ENCODE measurements around the gene UBE2Z. TPM values are rescaled to one million over a fixed set of nuclear protein-coding genes. Genes with fewer than 3 reads are reported as not detected.

UBE2Z gene
- total and polyA plus RNA-seq, 2 of the 13 experiments (the other 11 are each of a cell fraction or from before 2014, with no cell fraction given), result 63.2 to 122 TPM

DNA sequence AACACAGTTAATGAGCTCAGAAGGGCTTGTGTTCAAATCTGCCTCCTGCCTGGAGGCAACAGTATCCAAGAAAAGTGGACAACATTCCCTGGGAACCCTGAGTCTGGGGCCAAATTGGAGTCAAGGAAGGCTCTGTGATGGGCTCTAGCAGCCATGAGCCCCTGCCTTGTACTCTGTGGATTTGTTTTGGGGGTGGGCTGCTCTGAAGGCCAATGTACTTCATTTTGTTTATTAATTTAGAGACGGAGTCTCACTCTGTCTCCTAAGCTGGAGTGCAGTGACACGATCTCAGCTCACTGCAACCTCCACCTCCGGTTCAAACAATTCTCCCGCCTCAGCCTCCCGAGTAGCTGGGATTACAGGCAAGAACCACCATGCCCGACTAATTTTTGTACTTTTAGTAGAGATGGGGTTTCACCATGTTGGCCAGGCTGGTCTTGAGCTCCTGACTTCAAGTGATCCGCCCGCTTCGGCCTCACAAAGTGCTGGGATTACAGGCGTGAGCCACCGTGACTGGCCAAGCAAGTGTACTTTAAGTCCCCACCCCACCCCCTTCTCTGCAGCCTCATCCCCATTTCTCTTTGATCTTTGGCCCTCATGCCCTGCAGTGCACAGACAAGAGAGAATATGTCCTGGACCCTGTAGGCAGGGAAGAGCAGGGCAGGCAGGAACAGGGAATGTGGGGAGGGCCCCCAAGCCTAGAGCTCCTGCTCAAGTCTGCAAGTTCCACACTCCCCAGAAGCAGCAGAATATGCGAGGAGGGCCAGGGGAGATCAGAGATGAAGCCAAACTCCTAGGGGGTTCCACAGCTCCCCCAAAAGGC, 62.9 kb downstream of the UBE2Z start (continued):
- TF ChIP-seq, protein P1, sequence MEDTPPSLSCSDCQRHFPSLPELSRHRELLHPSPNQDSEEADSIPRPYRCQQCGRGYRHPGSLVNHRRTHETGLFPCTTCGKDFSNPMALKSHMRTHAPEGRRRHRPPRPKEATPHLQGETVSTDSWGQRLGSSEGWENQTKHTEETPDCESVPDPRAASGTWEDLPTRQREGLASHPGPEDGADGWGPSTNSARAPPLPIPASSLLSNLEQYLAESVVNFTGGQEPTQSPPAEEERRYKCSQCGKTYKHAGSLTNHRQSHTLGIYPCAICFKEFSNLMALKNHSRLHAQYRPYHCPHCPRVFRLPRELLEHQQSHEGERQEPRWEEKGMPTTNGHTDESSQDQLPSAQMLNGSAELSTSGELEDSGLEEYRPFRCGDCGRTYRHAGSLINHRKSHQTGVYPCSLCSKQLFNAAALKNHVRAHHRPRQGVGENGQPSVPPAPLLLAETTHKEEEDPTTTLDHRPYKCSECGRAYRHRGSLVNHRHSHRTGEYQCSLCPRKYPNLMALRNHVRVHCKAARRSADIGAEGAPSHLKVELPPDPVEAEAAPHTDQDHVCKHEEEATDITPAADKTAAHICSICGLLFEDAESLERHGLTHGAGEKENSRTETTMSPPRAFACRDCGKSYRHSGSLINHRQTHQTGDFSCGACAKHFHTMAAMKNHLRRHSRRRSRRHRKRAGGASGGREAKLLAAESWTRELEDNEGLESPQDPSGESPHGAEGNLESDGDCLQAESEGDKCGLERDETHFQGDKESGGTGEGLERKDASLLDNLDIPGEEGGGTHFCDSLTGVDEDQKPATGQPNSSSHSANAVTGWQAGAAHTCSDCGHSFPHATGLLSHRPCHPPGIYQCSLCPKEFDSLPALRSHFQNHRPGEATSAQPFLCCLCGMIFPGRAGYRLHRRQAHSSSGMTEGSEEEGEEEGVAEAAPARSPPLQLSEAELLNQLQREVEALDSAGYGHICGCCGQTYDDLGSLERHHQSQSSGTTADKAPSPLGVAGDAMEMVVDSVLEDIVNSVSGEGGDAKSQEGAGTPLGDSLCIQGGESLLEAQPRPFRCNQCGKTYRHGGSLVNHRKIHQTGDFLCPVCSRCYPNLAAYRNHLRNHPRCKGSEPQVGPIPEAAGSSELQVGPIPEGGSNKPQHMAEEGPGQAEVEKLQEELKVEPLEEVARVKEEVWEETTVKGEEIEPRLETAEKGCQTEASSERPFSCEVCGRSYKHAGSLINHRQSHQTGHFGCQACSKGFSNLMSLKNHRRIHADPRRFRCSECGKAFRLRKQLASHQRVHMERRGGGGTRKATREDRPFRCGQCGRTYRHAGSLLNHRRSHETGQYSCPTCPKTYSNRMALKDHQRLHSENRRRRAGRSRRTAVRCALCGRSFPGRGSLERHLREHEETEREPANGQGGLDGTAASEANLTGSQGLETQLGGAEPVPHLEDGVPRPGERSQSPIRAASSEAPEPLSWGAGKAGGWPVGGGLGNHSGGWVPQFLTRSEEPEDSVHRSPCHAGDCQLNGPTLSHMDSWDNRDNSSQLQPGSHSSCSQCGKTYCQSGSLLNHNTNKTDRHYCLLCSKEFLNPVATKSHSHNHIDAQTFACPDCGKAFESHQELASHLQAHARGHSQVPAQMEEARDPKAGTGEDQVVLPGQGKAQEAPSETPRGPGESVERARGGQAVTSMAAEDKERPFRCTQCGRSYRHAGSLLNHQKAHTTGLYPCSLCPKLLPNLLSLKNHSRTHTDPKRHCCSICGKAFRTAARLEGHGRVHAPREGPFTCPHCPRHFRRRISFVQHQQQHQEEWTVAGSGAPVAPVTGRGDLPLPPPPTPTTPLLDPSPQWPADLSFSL (CRISPR knock-in tag; IDR thresholded peaks at IDR 0.05), result 0 out of 2 replicates have a peak, but pooled peaks have one; percentile 29
- TF ChIP-seq ZNF12 (CRISPR knock-in tag; IDR thresholded peaks at IDR 0.05) (no peak), SP140L (CRISPR knock-in tag; IDR thresholded peaks at IDR 0.05; ENCODE audit: borderline replicate concordance) (0 out of 2 replicates have a peak, but pooled peaks have one; percentile 18), KMT2A (CRISPR knock-in tag; IDR thresholded peaks at IDR 0.05) (0 out of 2 replicates have a peak, but pooled peaks have one; percentile 72), ATF7 (IDR thresholded peaks at IDR 0.05) (no peak), ATF7 (CRISPR knock-in tag; IDR thresholded peaks at IDR 0.05) (no peak), ZNF569 (CRISPR knock-in tag; IDR thresholded peaks at IDR 0.05; ENCODE audit: borderline replicate concordance) (no peak), IRX3 (CRISPR knock-in tag; IDR thresholded peaks at IDR 0.05; ENCODE audit: borderline replicate concordance, low read depth) (no peak; the same call in 1 of the 2 replicates), ZNF761 (CRISPR knock-in tag; conservative IDR thresholded peaks at IDR 0.05) (no peak), MLLT10 (CRISPR knock-in tag; IDR thresholded peaks at IDR 0.05) (no peak), ZMYM3 (CRISPR knock-in tag; IDR thresholded peaks at IDR 0.05) (peak; percentile 97), SIX4 (CRISPR knock-in tag; IDR thresholded peaks at IDR 0.05) (peak; percentile 42; the same call in 1 of the 2 replicates), NFATC3 (CRISPR knock-in tag; IDR thresholded peaks at IDR 0.05) (no peak), NFE2L1 (CRISPR knock-in tag; IDR thresholded peaks at IDR 0.05; ENCODE audit: borderline replicate concordance) (no peak), HIVEP1 (CRISPR knock-in tag; IDR thresholded peaks at IDR 0.05) (no peak), ZNF549 (CRISPR knock-in tag; IDR thresholded peaks at IDR 0.05) (no peak), ZNF430 (CRISPR knock-in tag; IDR thresholded peaks at IDR 0.05) (no peak), SOX13 (IDR thresholded peaks at IDR 0.05) (peak; percentile 39), SOX13 (CRISPR knock-in tag; conservative IDR thresholded peaks at IDR 0.05 in 1 of 2, IDR thresholded peaks at IDR 0.05 in 1 of 2) (peak in 1 of 2 experiments; percentile 74; a peak in 2 of 4 replicates)
- TF ChIP-seq, protein P2, sequence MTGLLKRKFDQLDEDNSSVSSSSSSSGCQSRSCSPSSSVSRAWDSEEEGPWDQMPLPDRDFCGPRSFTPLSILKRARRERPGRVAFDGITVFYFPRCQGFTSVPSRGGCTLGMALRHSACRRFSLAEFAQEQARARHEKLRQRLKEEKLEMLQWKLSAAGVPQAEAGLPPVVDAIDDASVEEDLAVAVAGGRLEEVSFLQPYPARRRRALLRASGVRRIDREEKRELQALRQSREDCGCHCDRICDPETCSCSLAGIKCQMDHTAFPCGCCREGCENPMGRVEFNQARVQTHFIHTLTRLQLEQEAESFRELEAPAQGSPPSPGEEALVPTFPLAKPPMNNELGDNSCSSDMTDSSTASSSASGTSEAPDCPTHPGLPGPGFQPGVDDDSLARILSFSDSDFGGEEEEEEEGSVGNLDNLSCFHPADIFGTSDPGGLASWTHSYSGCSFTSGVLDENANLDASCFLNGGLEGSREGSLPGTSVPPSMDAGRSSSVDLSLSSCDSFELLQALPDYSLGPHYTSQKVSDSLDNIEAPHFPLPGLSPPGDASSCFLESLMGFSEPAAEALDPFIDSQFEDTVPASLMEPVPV (CRISPR knock-in tag; IDR thresholded peaks at IDR 0.05), result no peak; the same call in 1 of the 2 replicates
- TF ChIP-seq, protein P3, sequence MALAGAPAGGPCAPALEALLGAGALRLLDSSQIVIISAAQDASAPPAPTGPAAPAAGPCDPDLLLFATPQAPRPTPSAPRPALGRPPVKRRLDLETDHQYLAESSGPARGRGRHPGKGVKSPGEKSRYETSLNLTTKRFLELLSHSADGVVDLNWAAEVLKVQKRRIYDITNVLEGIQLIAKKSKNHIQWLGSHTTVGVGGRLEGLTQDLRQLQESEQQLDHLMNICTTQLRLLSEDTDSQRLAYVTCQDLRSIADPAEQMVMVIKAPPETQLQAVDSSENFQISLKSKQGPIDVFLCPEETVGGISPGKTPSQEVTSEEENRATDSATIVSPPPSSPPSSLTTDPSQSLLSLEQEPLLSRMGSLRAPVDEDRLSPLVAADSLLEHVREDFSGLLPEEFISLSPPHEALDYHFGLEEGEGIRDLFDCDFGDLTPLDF (CRISPR knock-in tag; IDR thresholded peaks at IDR 0.05), result no peak

All from HepG2 (cell line).